Epidermal melanocyte (primary cell): ENCODE data around the gene PTPRN2.
"Not testable (repeated sequence)": the region's sequence is repeated elsewhere in the genome, so short reads cannot be mapped to it uniquely, and the experiment has no call there.

Source experiments
- DNase-seq: peaks from one replicate; pipeline ENCODE4 v3.0.0; 2011; ENCODE audit warnings: low spot score; ENCODE audit not compliant: insufficient read length

PTPRN2 gene

DNA sequence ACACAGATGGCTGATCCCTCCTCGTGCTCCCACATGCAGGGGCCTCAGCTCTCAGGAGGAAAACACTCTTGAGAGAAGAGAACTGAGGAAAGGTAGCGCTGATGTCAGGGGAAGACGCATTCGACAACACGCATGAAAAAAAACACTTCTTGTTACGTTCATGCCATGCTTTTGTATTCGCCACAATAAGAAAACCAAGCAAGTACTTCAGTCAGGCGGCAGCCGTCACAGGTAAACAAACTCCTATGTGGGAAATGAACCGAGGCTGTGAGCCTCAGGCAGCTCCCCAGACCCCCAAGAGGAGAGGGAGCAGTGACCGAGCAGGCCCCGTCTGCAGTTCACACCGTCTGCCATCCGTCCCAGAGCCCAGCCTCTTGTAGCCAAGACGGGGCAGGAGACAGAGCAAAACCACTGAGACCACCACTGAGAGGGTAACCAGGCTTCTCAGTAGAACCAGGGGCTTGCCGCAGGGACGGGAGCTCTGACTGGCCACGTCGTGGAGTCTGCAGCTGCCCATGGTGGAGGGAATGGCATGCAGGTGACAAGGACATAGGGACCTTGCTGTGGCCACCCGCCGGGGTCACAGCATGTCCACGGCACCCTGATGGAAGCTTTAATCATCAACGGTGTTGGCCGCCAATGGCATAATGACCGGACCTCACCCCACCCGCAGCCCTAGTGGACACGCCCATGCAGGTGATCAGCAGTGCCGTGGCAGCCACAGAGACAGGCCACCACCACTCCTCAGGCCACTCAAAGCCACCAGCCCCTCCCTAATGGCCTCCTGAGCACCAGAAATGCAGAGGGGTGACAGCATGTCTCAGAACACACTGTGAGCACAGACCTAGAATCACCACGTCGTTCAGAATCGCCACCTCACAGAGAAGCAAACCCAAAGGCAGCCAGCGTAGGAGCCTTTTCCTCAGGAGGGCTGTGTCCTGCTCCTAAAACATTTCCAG lies 304.3 kb downstream of the PTPRN2 start:
- DNase-seq, result no peak

DNA sequence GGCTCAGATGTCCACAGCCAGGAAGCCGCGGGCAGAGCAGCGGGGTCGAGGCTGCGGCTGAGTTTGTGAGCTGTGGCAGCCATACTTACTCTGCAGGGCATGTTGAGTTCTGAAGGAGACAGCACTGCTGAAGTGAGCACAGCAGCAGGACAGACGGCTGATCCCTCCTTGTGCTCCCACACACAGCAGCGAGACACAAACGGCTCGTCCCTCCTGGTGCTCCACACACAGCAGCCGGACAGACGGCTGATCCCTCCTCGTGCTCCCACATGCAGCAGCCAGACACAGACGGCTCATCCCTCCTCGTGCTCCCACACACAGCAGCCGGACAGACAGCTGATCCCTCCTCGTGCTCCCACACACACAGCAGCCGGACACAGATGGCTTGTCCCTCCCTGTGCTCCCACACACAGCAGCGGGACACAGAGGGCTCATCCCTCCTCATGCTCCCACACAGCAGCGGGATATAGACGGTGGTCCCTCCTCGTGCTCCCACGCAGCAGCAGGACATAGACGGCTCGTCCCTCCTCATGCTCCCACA lies 305.1 kb downstream of the PTPRN2 start:
- DNase-seq, result no peak

DNA sequence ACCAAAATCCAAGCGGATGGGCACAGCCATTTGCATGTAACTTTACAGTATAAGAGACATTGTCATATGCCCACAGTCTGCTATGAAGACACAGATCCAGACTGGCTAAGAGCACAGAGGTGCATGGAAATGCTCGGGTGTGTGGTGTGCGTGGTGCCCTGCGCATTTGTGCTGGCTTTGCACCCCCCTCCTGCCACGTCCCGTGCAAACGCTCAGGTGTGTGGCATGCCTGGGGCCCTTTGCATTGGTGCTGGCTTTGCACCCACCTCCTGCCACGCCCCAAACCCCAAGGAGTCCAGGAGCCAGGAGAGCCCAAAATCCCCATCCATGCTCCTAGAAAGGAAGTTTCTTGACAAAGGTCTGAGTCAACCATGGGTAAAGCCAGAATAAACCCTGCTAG lies 306.2 kb downstream of the PTPRN2 start:
- no peak for DNase-seq

DNA sequence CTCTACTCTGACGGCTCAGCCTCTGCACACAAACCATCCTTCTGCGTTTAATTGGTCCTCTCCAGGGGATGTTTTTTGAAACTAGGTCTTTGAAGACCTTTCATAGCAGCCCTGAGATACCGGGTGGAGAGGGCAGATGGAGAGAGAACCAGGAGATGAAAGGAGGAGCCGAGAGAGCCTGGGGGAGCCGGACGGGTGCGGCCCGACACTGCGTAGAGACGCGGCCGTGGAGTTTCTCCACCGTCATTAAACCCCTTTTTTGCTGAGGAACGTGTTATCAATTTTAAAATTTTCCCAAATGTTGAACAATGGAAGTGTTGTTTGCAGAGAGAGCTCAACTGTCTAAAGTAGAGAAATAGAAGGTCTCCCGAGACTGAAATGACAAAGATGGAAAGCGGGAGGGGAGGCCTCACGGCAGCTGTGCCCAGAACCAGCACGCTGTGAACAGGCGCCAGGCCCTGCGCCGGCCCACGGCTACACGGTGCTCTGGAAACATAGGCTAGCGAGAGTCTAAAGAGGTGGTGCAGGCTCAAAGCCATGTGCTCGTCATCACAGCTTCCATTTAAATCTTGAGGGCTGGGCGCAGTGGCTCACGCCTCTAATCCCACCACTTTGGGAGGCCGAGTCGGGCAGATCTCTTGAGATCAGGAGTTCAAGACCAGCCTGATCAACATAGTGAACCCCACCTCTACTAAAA lies 307.0 kb downstream of the PTPRN2 start:
- no peak for DNase-seq

DNA sequence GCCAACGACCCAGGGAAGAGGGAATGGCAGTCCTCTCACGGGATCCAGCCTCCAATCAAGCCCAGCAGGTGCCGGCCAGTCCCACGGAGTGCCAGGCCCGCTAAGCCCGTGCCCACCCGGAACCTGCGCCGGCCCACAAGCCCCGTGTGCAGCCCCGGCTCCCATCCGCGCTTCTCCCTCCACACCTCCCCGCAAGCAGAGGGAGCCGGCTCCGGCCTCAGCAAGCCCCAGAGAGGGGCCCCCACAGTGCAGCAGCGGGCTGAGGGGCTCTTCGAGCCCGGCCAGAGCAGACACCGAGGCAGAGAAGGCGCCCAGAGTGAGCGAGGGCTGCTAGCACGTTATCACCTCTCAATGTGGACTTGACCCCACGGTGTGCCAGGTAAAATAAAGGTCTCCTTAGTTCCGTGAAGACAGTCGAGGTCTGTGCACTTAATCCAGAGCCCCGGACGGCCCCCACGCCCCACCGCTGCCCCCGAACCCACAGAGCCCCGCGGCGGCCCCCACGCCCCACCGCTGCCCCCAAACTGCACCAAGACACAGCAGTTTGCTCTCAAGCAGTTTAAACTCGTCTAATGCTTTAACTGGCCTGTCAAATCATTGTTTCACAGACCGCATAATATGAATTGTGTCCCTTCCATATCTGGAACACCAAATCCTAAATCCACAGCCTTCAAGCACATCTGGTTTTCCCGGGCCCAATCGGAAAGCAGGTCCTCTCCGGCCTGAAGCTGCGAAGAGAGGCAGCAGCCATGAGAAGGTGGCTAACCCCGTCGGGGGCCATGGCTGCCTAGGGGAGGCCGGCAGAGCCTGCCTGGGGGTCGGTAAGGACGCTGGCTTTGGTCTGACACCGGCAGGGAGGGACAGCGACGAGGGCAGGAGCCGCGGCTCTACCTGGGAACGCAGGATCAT lies 307.8 kb downstream of the PTPRN2 start:
- no peak for DNase-seq

DNA sequence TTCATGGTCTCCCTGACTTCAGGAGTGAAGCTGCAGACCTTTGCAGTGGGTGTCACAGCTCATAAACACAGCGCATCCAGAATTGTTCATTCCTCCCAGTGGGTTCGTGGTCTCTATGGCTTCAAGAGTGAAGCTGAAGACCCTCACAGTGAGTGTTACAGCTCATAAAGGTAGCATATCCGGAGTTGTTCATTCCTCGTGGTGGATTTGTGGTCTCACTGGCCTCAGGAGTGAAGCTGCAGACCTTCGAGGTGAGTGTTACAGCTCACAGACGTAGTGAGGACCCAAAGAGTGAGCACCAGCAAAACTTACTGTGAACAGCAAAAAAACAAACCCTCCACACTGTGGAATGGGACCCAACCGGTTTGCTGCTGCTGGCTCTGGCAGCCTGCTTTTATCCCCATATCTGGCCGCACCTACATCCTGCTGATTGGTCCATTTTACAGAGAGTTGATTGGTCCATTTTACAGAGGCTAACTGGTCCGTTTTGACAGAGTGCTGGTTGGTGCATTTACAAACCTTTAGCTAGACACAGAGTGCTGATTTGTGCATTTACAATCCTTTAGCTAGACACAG lies 308.8 kb downstream of the PTPRN2 start:
- DNase-seq, result no peak

DNA sequence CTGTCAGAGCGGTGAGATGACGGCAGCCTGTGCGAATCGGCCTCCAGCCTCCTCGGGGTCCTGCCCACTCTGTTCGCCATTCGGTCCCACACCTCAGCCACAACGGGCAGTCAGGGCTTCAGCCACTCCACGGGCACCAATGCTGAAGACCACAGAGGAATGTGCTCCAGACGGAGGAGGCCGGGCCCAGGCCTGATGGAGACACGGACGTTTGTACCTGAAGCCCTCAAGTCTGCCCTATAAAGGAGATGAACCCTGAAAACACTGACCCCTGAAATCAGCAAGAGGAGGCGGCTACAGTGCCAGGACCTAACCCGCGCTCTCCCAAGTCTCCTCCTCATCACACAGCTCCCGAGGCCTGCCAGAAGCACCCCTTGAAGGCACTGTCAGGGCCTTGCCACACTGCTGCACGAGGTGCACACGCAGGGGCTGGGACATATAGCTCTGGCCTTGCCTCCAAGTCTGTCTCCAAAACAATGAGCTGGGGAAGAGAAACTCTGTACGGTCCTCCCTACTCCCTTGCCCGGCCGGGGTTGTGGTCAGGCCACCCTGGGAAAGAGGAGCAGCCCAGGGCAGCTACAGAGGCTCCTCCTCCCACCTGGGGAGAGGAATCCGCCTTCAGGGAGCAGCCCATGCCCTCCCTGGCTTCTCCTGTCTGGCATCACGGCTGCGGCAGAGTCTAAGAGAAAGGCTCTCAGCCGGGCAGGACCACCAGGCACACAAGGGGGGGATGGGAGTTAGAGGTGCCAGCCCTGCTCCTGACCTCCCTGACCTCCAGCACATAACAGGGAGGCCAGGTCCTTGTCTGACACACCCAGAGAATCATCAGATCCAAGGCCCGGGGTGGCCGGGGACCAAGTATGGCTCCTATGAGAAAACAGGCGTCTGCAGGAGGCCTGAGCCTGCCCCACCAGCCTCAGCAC lies 310.1 kb downstream of the PTPRN2 start:
- no peak for DNase-seq

DNA sequence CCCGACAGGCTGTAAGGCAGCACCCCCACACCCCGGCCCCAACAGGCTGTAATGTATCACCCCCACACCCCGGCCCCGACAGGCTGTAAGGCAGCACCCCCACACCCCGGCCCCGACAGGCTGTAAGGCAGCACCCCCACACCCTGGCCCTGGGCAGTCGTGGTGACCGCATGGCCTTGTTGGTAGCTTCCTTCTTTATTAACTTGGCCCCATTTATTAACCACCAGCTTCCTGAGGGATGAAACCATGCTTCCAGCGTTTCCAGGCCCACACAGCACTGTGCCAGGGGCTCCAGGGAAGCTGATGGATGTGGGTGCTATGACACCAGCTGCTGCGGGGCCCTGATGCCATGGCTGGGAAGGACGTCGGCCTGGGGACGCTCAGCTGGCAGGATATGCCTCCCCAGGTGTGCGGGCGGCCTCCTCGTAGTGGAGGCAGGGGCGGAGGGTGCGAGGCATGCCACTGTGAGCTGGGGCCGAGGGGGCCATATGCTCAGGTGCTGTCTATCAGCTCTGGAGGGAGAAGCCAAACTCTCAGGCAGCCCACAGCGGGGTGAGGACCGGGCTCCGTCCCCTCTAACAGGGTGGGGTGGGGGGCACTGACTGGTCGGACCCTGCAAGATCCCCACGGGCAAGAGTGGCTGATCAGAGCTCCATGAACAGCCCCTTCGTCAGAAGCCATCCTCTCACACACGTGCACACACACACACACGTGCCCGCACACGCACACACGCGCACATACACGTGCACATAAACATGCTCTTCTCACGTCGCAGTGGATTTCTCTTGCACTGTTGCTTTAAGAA lies 311.0 kb downstream of the PTPRN2 start:
- no peak for DNase-seq

DNA sequence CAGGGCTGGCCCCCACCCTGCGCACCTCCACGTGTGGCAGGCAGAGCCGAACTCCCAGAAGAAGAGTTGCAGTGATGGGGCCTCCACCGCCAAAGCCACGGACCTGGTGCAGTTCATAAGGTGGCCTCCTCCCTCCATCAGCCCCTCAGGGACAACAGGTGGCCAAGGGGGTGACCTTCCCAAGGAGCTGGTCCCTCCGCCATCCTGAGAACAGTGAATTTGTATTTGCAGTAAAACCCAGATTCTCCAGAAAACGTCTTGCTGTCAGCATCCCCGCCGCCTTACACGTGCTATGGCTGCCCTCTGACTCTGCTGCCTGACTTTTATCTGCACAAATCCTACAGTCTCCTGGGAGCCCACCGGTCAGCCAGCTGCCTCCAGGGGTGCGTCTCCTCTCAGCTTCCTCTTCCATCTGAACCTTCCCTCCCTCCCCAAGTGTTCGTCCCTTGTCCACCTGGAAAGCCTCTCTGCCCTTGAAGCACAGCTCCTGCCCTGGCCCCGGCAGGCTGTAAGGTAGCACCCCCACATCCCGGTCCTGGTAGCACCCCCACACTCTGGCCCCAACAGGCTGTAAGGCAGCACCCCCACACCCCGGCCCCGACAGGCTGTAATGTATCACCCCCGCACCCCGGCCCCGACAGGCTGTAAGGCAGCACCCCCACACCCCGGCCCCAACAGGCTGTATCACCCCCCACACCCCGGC lies 311.8 kb downstream of the PTPRN2 start:
- DNase-seq, result no peak

DNA sequence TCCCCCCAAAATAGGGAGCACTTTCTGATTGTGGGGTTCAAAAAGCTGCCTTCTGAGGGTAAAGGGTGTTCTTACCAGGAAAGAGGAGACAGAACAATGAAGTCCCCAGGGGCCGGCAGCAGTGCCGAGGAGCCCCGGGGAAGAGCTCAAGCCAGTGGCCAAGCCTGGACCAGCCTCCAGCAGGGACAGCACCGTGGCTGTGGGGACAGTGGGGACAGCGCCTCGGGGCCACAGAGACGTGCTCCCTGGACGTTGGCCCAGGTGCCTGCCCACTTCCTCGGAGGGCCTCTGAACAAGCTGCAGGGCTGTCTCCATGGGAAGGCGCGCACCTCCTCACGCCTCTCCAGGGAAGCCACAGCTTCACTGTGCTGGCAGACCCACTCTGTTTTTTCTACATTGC lies 312.6 kb downstream of the PTPRN2 start:
- DNase-seq, result no peak

DNA sequence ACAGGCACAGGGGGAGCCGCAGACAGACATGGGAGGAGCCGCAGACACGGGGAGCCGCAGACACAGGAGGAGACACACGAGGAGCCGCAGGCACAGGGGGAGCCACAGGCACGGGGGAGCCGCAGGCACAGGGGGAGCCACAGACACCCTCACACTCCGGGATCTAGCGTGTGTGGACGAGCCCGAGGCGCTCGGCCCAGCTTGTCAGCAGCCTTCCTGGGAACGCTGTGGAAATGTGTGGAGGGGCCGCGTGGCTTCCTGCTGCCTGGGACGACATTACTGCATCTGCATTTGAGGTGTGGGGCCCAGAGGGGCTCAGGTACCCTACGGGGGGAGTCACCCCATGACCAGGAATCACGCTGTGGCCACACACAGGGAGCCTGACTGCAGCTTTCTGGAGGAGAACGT lies 313.2 kb downstream of the PTPRN2 start:
- no peak for DNase-seq

DNA sequence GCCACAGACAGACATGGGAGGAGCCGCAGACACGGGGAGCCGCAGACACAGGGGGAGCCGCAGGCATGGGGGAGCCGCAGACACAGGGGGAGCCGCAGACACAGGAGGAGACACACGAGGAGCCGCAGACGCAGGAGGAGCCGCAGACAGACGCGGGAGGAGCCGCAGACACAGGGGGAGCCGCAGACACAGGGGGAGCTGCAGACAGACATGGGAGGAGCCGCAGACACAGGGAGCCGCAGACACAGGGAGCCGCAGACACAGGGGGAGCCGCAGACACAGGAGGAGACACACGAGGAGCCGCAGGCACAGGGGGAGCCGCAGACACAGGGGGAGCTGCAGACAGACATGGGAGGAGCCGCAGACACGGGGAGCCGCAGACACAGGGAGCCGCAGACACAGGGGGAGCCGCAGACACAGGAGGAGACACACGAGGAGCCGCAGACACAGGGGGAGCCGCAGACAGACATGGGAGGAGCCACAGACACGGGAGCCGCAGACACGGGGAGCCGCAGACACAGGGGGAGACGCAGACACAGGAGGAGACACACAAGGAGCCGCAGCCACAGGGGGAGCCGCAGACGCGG lies 313.8 kb downstream of the PTPRN2 start:
- DNase-seq, result not testable (repeated sequence)

DNA sequence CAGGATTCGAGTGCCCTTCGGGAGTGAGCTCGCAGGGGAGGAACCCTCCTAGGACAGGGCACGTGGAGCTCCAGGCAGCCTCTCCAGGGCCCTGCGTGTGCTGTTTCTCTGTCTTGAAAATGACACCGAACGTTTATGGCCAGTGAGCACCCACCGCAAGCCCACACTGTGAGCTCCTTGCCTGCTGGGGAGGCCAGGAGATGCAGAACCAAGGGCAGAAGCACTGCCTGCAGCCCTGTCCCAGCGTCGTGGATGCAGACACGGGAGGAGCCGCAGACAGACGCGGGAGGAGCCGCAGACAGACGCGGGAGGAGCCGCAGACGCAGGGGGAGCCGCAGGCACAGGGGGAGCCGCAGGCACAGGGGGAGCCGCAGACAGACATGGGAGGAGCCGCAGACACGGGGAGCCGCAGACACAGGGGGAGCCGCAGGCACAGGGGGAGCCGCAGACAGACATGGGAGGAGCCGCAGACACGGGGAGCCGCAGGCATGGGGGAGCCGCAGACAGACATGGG lies 314.4 kb downstream of the PTPRN2 start:
- no peak for DNase-seq

DNA sequence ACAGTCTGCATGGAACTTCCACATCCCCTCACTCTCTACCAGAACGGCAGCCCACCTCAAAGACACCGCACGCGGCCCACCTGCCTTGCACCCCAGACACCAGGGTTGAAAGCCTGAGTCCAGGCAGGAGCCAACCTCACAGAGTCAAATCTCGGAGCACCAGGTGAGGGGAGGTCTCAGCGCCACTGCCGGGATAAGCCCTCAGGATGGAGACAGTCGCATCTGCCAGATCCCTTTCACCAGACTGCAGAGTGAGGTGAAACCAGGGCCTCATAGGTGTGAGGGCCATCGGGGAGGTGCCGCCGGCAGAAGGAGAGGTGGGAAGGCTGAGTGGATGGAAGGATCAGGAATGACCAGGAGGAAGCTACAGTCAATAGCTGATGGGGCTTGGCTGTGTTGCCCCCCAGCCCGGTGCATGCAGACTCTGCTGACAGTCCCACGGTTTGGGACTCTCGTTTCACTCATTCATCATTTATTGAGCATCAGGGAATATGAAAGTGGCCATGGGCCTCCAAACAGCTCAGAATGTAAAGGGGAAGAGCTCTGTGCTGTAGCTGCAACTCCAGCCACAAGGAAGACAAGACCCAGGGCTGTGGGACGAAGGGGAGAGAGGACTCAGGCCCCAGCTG lies 315.0 kb downstream of the PTPRN2 start:
- no peak for DNase-seq

DNA sequence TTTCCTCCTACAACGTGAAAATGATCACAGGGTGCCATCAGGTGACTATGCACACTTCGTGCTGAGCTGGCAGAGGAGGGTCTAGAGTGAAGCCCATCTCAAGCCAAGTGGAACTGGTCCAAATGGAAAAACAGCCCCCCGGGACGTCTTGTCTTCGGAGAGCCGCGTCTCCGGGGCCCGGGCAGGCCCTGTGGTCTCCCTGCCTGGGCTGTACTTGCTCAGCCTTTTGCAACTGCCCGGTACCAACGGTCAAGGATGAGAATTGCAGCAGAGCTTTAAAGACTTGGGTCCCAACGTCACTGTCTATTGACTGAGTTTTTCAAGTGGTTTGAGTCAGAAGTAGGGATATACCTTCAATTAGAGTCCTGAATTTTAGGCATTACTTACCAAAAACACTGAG lies 315.5 kb downstream of the PTPRN2 start:
- DNase-seq, result no peak

DNA sequence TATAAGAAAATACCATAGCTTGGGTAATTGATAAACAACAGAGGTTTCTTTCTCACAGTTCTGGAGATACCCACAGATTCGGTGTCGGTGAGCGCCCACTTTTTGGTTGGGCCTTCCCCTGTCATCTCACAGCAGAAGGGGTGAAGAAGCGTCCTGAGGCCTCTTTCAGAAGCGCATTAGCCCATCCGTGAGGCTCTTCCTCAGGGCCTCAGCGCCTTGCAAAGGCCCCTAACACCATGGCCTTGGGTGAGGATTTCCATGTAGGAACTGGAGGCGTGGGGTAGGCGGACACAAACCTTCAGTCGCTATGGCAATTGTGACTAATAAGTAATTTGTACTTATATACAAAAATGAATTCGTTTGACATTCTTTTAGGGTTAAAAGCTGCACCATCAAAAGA lies 316.0 kb downstream of the PTPRN2 start:
- no peak for DNase-seq

DNA sequence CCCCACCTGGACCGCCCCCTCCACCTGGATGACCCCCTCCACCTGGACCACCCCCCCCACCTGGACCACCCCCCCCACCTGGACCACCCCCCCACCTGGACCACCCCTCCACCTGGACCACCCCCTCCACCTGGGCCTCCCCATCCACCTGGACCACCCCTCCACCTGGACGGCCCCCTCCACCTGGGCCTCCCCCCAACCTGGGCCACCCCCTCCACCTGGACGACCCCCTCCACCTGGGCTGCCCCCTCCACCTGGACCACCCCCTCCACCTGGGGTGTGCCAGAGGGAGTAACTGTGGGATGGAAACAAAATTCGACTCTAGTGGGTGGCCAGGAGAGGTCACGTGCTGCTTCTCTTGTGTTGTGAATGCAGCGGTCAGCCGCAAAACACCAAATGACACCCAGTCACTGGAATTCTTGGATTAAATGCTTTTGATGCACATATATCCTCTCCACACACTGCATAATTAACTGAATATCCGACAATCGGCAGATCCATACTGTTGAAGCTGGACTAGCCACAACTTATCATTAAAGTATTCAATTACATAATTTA lies 316.7 kb downstream of the PTPRN2 start:
- DNase-seq, result no peak
